Activated CD8-positive, alpha-beta T cell treated with anti-CD3 and anti-CD28 coated beads for 36 hours (primary cell): ENCODE measurements around the gene VWCE. TPM values are rescaled to one million over a fixed set of nuclear protein-coding genes. Genes with fewer than 3 reads are reported as not detected.
"Not testable (repeated sequence)": the region's sequence is repeated elsewhere in the genome, so short reads cannot be mapped to it uniquely, and the experiment has no call there.

Experiments
- ATAC-seq: fragments of 200-7000 bp; cut with Tn5 transposase; one replicate; pipeline ENCODE4 v1.10.0; 2021; ENCODE audit warnings: mild to moderate bottlenecking, moderate library complexity
- CTCF ChIA-PET: fragments of 350-600 bp; sonication (Branson Sonifier 250); formaldehyde crosslinking; loops from one replicate; lab custom pipeline; 2021; ENCODE audit warnings: antibody characterized with exemption; lab: Charles Lee
- POLR2A ChIA-PET: fragments of 350-600 bp; sonication (Branson Sonifier 250); formaldehyde crosslinking; loops from one replicate; lab custom pipeline; 2021; ENCODE audit warnings: antibody characterized with exemption; lab: Charles Lee
- DNase-seq: peaks from one replicate; pipeline ENCODE4 v3.0.0-alpha.2; 2020
- H3K27ac Mint-ChIP-seq: one replicate; pipeline ENCODE4 v1.8.0; 2021; ENCODE audit warnings: mild to moderate bottlenecking, mixed read lengths
- H3K27me3 Mint-ChIP-seq: one replicate; pipeline ENCODE4 v1.8.0; 2021; ENCODE audit warnings: mixed read lengths
- H3K36me3 Mint-ChIP-seq: one replicate; pipeline ENCODE4 v1.8.0; 2021; ENCODE audit warnings: low read depth, mixed read lengths
- H3K4me1 Mint-ChIP-seq: one replicate; pipeline ENCODE4 v1.8.0; 2021; ENCODE audit warnings: low read depth, mixed read lengths
- H3K4me3 Mint-ChIP-seq: one replicate; pipeline ENCODE4 v1.8.0; 2021; ENCODE audit warnings: mild to moderate bottlenecking, moderate library complexity, mixed read lengths
- H3K9me3 Mint-ChIP-seq: one replicate; pipeline ENCODE4 v1.8.0; 2021; ENCODE audit warnings: mixed read lengths
- intact Hi-C: fragments of 100-400 bp; cut with micrococcal nuclease; formaldehyde crosslinking; loops from one replicate; pipeline ENCODE4 v1.10.0; 2022
- total RNA-seq, 2 experiments: library from RNA; stranded (reverse); gene quantifications; one replicate each; pipeline ENCODE4 v1.2.3, GENCODE V29; 2021

Gene VWCE
- total RNA-seq, 2 experiments from 2014 or later, result 23.3 to 25.8 TPM

GRCh38 chr11:61213711-61214324 is 81.3 kb downstream of the VWCE start:
- DNase-seq, H3K36me3 Mint-ChIP-seq, ATAC-seq, H3K4me3 Mint-ChIP-seq, H3K4me1 Mint-ChIP-seq, intact Hi-C loops, H3K27me3 Mint-ChIP-seq, POLR2A ChIA-PET, H3K27ac Mint-ChIP-seq, CTCF ChIA-PET, H3K9me3 Mint-ChIP-seq: not testable (repeated sequence)

DNA sequence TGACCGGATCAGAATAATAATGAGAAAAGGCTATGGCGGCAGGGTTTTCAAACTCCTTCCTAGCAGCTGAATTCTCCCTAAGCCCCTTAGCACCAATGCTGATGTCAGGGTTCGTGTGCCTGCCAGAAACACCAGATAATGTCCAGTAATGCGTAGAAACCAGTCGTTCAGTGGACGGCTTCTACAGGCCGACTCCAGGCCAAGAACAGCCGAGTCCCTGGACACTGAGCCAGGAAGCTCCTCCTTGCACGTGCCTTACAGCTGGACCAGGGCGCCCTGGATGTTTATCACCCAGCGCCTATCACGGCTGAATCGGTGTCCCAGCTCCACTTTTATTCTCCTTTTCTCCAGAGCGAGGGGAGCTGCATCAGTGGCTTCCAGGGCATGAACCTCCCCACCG is 82.9 kb downstream of the VWCE start:
- intact Hi-C loops, CTCF ChIA-PET, POLR2A ChIA-PET, DNase-seq, H3K4me1 Mint-ChIP-seq, H3K27ac Mint-ChIP-seq, ATAC-seq, H3K4me3 Mint-ChIP-seq, H3K27me3 Mint-ChIP-seq, H3K9me3 Mint-ChIP-seq, H3K36me3 Mint-ChIP-seq: not testable (repeated sequence)

DNA sequence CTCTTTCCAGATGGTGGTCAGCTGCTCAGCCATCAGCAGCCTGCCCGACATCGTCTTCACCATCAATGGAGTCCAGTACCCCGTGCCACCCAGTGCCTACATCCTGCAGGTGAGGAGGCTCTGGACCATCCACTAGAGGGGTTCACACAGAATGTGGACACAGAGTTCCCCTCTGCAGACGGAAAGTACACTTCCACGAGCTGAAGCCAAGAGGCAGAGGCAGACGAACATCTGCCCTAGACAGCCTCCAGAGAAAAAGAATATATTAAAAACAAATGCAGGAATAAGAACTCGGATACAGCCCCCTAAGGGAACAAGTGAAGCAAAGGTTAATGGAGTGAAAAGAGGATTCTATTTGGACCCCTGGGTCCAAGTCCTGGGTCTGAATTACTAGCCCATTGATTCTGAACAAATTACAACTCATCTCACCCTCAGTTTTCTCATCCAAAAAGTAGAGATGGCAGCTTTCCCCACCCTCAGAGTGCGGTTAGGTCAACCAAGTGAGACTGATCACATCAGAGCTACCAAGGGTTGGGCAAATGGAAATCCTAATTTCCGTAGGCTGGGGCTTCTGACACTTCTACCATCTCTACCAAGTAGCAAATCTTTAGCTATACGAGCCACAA is 83.7 kb downstream of the VWCE start:
- H3K36me3 Mint-ChIP-seq, intact Hi-C loops, H3K27me3 Mint-ChIP-seq: not testable (repeated sequence)

GRCh38 chr11:61210629-61211028 is 84.5 kb downstream of the VWCE start:
- POLR2A ChIA-PET, intact Hi-C loops, CTCF ChIA-PET, H3K27me3 Mint-ChIP-seq, H3K4me1 Mint-ChIP-seq, DNase-seq, H3K36me3 Mint-ChIP-seq, H3K4me3 Mint-ChIP-seq, H3K9me3 Mint-ChIP-seq, ATAC-seq, H3K27ac Mint-ChIP-seq: not testable (repeated sequence)

More for the DNA sequence above, 83.7 kb downstream of the VWCE start:
- H3K4me1 Mint-ChIP-seq, H3K27ac Mint-ChIP-seq, H3K4me3 Mint-ChIP-seq, ATAC-seq, H3K9me3 Mint-ChIP-seq, POLR2A ChIA-PET, DNase-seq, CTCF ChIA-PET: not testable (repeated sequence)

Other genes with a start within 250 kb of the VWCE start
- 100 to 1,000 TPM; 214 to 215 TPM for gene CD5, start 192.8 kb downstream of the VWCE start, total RNA-seq
- gene VPS37C, start 133.9 kb downstream of the VWCE start, total RNA-seq, result 1 to 10 TPM; 6.6 to 7.2 TPM
- gene PGA3, start 91.8 kb downstream of the VWCE start, total RNA-seq, result not detected
- not detected for gene PGA4, start 73.0 kb downstream of the VWCE start, total RNA-seq
- gene PGA5, start 54.1 kb downstream of the VWCE start, total RNA-seq, result not detected
- 100 to 1,000 TPM; 269 to 270 TPM for gene DDB1, start 37.8 kb upstream of the VWCE start, total RNA-seq
- 10 to 100 TPM; 79.1 to 86.3 TPM for gene TKFC, start 37.9 kb upstream of the VWCE start, total RNA-seq
- gene CYB561A3, start 66.6 kb upstream of the VWCE start, total RNA-seq, result 10 to 100 TPM; 32.4 to 33.5 TPM
- gene TMEM138, start 67.1 kb upstream of the VWCE start, total RNA-seq, result 10 to 100 TPM; 38.6 to 47.0 TPM
- gene TMEM216, start 97.3 kb upstream of the VWCE start, total RNA-seq, result 1 to 10 TPM; 8.6 to 9.3 TPM
- gene CPSF7, start 134.7 kb upstream of the VWCE start, total RNA-seq, result 100 to 1,000 TPM in 1 of 2 experiments, 10 to 100 TPM in 1; 98.5 to 105 TPM
- gene SDHAF2, start 134.8 kb upstream of the VWCE start, total RNA-seq, result 10 to 100 TPM; 33.6 to 35.3 TPM
- gene LRRC10B, start 213.4 kb upstream of the VWCE start, total RNA-seq, result not detected